Astrocyte of the spinal cord (primary cell): ENCODE results near the gene RANBP10.

ENCODE experiments used
- DNase-seq: peaks from one replicate; pipeline ENCODE4 v3.0.0; 2011; ENCODE audit warnings: low read depth, low spot score
- H3K4me3 ChIP-seq: 2 replicates; pipeline ENCODE4 v1.5.1; 2011; ENCODE audit warnings: low read depth, mild to moderate bottlenecking, low read length, moderate library complexity
- in situ Hi-C: cut with HindIII; loops from 2 replicates; pipeline ENCODE4 v1.10.0; 2017; ENCODE audit warnings: low sequenced_read_pairs
- TF ChIP-seq, protein P1 (sequence below): IDR thresholded peaks from 2 replicates; pipeline ENCODE4 v1.5.1; 2012; ENCODE audit warnings: low read depth, mild to moderate bottlenecking, low read length, inconsistent platforms

The RANBP10 gene

GRCh38 chr16:67719048-67719777 lies 87.1 kb downstream of the RANBP10 start, which contains the start of gene GFOD2:
Gene GFOD2 (minus strand): TSS chr16:67719316. CDS start chr16:67685715, 33,601 bp downstream.
- peak within 1 kb of the TSS; percentile 86 for H3K4me3 ChIP-seq
- TF ChIP-seq, protein P1, sequence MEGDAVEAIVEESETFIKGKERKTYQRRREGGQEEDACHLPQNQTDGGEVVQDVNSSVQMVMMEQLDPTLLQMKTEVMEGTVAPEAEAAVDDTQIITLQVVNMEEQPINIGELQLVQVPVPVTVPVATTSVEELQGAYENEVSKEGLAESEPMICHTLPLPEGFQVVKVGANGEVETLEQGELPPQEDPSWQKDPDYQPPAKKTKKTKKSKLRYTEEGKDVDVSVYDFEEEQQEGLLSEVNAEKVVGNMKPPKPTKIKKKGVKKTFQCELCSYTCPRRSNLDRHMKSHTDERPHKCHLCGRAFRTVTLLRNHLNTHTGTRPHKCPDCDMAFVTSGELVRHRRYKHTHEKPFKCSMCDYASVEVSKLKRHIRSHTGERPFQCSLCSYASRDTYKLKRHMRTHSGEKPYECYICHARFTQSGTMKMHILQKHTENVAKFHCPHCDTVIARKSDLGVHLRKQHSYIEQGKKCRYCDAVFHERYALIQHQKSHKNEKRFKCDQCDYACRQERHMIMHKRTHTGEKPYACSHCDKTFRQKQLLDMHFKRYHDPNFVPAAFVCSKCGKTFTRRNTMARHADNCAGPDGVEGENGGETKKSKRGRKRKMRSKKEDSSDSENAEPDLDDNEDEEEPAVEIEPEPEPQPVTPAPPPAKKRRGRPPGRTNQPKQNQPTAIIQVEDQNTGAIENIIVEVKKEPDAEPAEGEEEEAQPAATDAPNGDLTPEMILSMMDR: no peak
- peak; percentile 94 for DNase-seq
- in situ Hi-C loops: loop anchor here (10.0 kb wide), 1 partner anchor 56 kb away; no protein-coding TSS in a partner anchor

GRCh38 chr16:67718668-67719047 lies 87.7 kb downstream of the RANBP10 start:
- H3K4me3 ChIP-seq: peak overlapping the region; percentile 86
- in situ Hi-C loops: loop anchor here (10.0 kb wide), 1 partner anchor 56 kb away; no protein-coding TSS in a partner anchor
- no peak for DNase-seq
- TF ChIP-seq, protein P1: no peak

GRCh38 chr16:67716097-67716496 lies 90.3 kb downstream of the RANBP10 start:
- in situ Hi-C loops: loop anchor here (10.0 kb wide), 1 partner anchor 59 kb away; no protein-coding TSS in a partner anchor
- TF ChIP-seq, protein P1: no peak
- H3K4me3 ChIP-seq: no peak overlapping the region
- DNase-seq: no peak

DNA sequence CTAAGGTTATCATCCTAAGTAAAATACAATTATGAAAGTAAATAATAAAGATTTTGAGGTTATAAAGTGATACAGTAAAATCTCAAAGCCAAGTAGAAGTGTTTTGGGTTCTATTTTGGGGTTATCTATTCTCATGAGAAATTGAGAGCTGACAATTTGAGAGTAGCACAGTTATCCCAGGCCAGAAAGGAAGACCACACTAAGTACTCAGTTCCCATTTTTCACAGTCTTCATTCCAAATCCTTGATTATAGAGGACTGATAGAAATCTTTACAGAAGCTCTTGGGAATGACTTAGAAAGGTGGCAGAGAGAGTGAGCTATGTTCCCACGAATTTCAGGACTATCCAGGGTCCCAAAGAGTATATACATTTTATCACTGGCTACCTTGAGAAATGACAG lies 91.8 kb downstream of the RANBP10 start:
- in situ Hi-C loops: loop anchor here (10.0 kb wide), 1 partner anchor 60 kb away; no protein-coding TSS in a partner anchor
- TF ChIP-seq, protein P1: no peak
- no peak for DNase-seq
- H3K4me3 ChIP-seq: no peak overlapping the region

GRCh38 chr16:67713647-67714273 lies 92.6 kb downstream of the RANBP10 start:
- no peak for DNase-seq
- TF ChIP-seq, protein P1: no peak
- in situ Hi-C loops: loop anchor here (10.0 kb wide), 1 partner anchor 61 kb away; no protein-coding TSS in a partner anchor
- H3K4me3 ChIP-seq: no peak overlapping the region

GRCh38 chr16:67710607-67711006 lies 95.8 kb downstream of the RANBP10 start:
- in situ Hi-C loops: loop anchor here (10.0 kb wide), 1 partner anchor 64 kb away; no protein-coding TSS in a partner anchor
- H3K4me3 ChIP-seq: no peak overlapping the region
- TF ChIP-seq, protein P1: no peak
- no peak for DNase-seq
